Measurements from ENCODE around the gene SLC25A36.

- TF ChIP-seq CTCF (IDR thresholded peaks at IDR 0.05) = no peak
- no peak for TF ChIP-seq POLR2A (IDR thresholded peaks at IDR 0.05)
Observed at GRCh38 chr3:140910860-140911259, 30.8 kb upstream of the SLC25A36 start.
